ENCODE measurements around the gene CPSF7. TPM values are rescaled to one million over a fixed set of nuclear protein-coding genes. Genes with fewer than 3 reads are reported as not detected.

The CPSF7 gene
- total and polyA plus RNA-seq, 10 of the 15 experiments (the other 5 are each of a cell fraction or from before 2014, with no cell fraction given): 14.9 to 93.1 (median 60.9) TPM

- TF ChIP-seq NRF1 (conservative IDR thresholded peaks at IDR 0.05; ENCODE audit: low read depth, low read length) (no peak), SMC3 (IDR thresholded peaks at IDR 0.05; ENCODE audit: borderline replicate concordance, low read length) (no peak)
Measured at GRCh38 chr11:61422226-61422625, 7.5 kb downstream of the CPSF7 start (continued).

- CTCF ChIA-PET: interaction anchor here (0.6 to 1.6 kb wide), 3 partner anchors 17 to 217 kb away, joined by 3 to 9 read pairs (median 4); no protein-coding TSS in a partner anchor
- no peak overlapping the region for H3K9ac ChIP-seq (ENCODE audit: control insufficient read depth, insufficient read depth, low read length)
- in situ Hi-C loops (cut with MboI) (no loop called here), intact Hi-C loops (cut with micrococcal nuclease; ENCODE audit: unreplicated experiment) (no loop called here)
- H3K27ac ChIP-seq (ENCODE audit: control insufficient read depth, insufficient read depth): no peak overlapping the region
- no peak for DNase-seq (ENCODE audit: low read depth, low spot score)
- TF ChIP-seq ZNF622 (IDR thresholded peaks at IDR 0.05) (no peak), IRF3 (IDR thresholded peaks at IDR 0.05) (no peak), RELA (IDR thresholded peaks at IDR 0.05; ENCODE audit: borderline replicate concordance, partially characterized antibody) (no peak)
- H3K9me3 ChIP-seq (replicated peaks; ENCODE audit: control insufficient read depth, insufficient read depth, low read length): no peaks in the 10 kb centered on the region
- peaks cover 3% of the 10 kb centered on the region; the same call in 1 of the 2 replicates for H3K79me2 ChIP-seq (ENCODE audit: control insufficient read depth, insufficient read depth, low read length)
- SMC1A ChIA-PET (ENCODE audit: uncharacterized antibody, unreplicated experiment): interaction anchor here (1.4 kb wide), 1 partner anchor 10 kb away, joined by 3 read pairs; no protein-coding TSS in a partner anchor
- no TSS peak for BruUV-seq (replicated peaks)
- RAD21 ChIA-PET (ENCODE audit: unreplicated experiment): no interaction called here
- no peak for ATAC-seq
- POLR2A ChIA-PET: interaction anchor here (1.6 kb wide), 1 partner anchor 11 kb away, joined by 4 read pairs; the partner anchor contains the start of genes CPSF7 and SDHAF2
- H3K36me3 ChIP-seq (ENCODE audit: control insufficient read depth in 2 of 2, insufficient read depth in 2 of 2, low read length in 1 of 2): peaks cover 18 to 62% of the 10 kb centered on the region in 2 experiments
- no peaks in the 10 kb centered on the region for H3K27me3 ChIP-seq (replicated peaks in 1 of 2; ENCODE audit: control insufficient read depth in 2 of 2, insufficient read depth in 2 of 2, low read length in 1 of 2)
- no peak overlapping the region for H3K4me3 ChIP-seq
- H2AFZ ChIP-seq (ENCODE audit: control insufficient read depth, low read depth, low read length): no peak overlapping the region
- no peaks in the 10 kb centered on the region for H3K4me1 ChIP-seq (ENCODE audit: control insufficient read depth, insufficient read depth, low read length)
- FAIRE-seq: no peak
- no peak overlapping the region for H3K4me2 ChIP-seq (ENCODE audit: control insufficient read depth, insufficient read depth)
- H4K20me1 ChIP-seq (ENCODE audit: control insufficient read depth, insufficient read depth): no peaks in the 10 kb centered on the region
Measured at GRCh38 chr11:61418136-61418535, 11.6 kb downstream of the CPSF7 start.
